Fibroblast of gingiva (primary cell): ENCODE results near the gene ELL.

Experiments used
- DNase-seq: peaks from one replicate; pipeline ENCODE4 v3.0.0-alpha.2; 2011; ENCODE audit warnings: low read depth

The ELL gene

GRCh38 chr19:18397242-18398202 lies 124.3 kb downstream of the ELL start, which contains the start of gene LRRC25:
Gene LRRC25, minus strand, starts transcription at chr19:18397622. Its CDS starts 659 bp downstream, at chr19:18396963.
- no peak for DNase-seq

DNA sequence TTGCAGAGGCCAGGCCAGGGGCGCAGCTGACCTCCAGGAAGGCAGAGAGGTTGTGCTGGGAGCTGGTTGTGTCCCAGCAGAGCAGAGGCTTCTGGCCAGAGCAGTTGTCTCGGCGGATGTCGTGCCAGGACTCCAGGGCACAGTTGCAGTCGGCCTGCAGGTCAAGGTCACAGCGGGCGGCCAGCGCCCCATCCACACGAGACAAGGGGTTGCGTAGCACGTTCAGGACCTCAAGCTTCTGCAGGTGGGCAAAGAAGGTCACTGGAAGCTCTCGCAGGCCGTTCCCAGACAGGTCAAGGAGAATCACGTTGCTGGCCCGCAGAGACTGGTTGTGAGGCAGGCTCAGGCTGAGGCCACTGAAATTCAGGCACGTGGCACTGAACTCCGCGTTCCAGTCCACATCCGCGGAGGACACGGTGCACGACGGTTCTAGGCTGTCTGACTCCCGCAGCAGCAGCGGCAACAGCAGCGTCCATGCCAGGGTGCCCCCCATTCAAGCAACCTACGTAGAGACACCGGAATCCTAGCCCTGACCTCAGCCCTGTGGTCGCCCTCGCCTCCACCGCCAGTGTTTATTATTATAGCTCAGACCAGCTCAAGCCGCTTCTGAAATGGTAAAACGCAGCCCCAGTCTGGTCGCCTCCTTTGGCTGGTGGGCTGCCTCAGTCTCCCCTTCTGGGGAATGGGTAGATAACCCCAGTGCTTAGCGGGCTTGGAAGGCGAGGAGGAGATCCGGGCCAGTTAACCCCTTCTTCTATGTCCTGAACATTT lies 125.2 kb downstream of the ELL start:
- no peak for DNase-seq

DNA sequence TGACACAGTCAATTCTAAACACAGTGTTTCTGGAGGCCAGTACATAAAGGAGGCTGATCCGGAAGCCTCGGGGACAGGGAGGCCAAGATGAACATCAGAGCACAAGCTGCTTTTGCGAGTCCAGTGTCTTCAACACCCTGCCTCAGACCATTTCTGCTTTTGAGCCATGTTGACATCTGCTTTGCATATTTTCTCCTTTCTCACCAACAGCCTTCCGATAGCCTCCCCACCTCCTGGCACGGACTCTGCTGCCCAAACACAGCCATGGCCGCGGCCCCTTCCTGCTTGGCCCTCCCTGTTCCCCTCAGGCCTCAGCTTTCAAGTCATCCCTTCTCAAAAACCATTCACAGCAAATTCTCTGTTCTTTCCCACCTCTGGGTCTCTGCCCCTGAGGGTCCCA lies 128.0 kb downstream of the ELL start:
- no peak for DNase-seq

DNA sequence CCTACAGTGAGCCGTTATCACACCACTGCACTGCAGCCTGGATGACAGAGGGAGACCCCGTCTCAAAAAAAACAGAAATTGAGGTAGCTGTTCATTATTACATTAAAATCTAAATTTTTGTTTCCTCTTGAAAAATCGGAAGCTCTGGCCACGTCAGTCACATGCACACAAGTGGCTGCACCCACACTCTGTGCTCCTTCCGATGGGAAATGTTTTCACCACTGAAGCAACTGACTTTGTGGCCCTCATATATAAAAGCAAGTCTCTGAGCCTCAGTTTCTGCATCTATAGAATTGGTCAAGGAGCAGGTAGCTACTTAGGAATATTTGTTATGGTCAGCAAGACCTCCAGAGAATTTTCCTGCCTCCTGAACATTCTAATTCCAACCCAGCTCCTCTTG lies 128.9 kb downstream of the ELL start:
- no peak for DNase-seq
